ENCODE data around the gene HOXC9. TPM values are rescaled to one million over a fixed set of nuclear protein-coding genes. Genes with fewer than 3 reads are reported as not detected.

Gene HOXC9
- total RNA-seq, 1 donor from 2014 or later: 1.2 TPM

GRCh38 chr12:53973236-53974042 lies 26.5 kb upstream of the HOXC9 start:
- no peak for DNase-seq (ENCODE audit: low spot score in 2 of 2)
- H3K27me3 ChIP-seq: peaks cover 43% of the 10 kb centered on the region
- peak overlapping the region; percentile 48 to 53 for H3K4me3 ChIP-seq
- no peak overlapping the region for H3K27ac ChIP-seq
- intact Hi-C loops (cut with DNase I): no loop called here
- TF ChIP-seq CTCF (IDR thresholded peaks at IDR 0.05): no peak
- no peaks in the 10 kb centered on the region for H3K9me3 ChIP-seq
- H3K36me3 ChIP-seq: no peaks in the 10 kb centered on the region
- peaks cover 5 to 24% of the 10 kb centered on the region in 2 donors for H3K4me1 ChIP-seq

GRCh38 chr12:53974084-53975063 lies 25.6 kb upstream of the HOXC9 start, which contains the start of gene HOTAIR:
HOTAIR (minus strand) TSS chr12:53974954.
- H3K9me3 ChIP-seq: no peaks in the 10 kb centered on the region
- H3K36me3 ChIP-seq: no peaks in the 10 kb centered on the region
- intact Hi-C loops (cut with DNase I): no loop called here
- peak within 1 kb of the TSS; percentile 48 to 53 for H3K4me3 ChIP-seq
- DNase-seq (ENCODE audit: low spot score in 2 of 2): no peak
- peaks cover 43% of the 10 kb centered on the region for H3K27me3 ChIP-seq
- H3K27ac ChIP-seq: no peak within 1 kb of the TSS
- TF ChIP-seq CTCF (IDR thresholded peaks at IDR 0.05): no peak
- H3K4me1 ChIP-seq: peaks cover 5 to 24% of the 10 kb centered on the region in 2 donors

GRCh38 chr12:53975064-53975471 lies 24.9 kb upstream of the HOXC9 start:
- no peaks in the 10 kb centered on the region for H3K9me3 ChIP-seq
- no peaks in the 10 kb centered on the region for H3K36me3 ChIP-seq
- H3K27me3 ChIP-seq: peaks cover 43% of the 10 kb centered on the region
- peaks cover 5 to 24% of the 10 kb centered on the region in 2 donors for H3K4me1 ChIP-seq
- no peak for DNase-seq (ENCODE audit: low spot score in 2 of 2)
- peak overlapping the region; percentile 48 to 53 for H3K4me3 ChIP-seq
- H3K27ac ChIP-seq: no peak overlapping the region
- intact Hi-C loops (cut with DNase I): no loop called here
- TF ChIP-seq CTCF (IDR thresholded peaks at IDR 0.05): no peak

DNA sequence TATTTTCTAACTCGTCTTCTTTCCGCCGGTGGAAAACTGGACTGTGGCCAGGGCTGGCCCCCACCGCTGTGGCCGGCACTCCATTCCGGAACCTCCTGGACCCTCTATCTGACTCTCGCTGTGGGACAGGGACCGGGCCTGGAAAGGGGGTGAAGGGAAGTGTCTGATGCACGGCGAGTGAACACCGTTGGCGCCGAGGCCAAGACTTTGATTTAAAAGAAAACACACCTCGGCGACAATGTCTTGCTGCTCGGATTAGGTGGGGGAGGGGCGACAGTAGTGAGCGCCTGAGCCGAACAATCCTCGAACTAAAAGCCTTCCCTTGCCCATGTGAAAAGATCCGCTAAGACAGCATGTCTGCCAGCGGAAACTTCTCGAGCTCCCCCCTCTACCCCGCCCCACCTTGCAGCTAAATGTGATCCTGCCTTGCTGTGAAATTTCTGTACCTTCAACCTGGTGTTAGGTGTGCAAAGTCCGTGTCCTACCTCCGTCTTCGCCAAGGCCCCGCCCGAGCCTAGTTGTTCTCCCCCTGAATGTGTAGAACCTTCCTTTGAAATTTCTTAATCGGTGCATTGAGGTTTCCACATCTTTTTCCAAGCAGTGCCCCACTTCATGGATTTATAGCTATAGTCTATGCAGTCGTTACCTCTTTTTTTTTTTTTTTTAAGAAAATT lies 24.3 kb upstream of the HOXC9 start:
- Histone ChIP-seq H3K4me1 (peaks cover 5 to 24% of the 10 kb centered on the region in 2 donors), H3K27me3 (peaks cover 43% of the 10 kb centered on the region), H3K9me3 (no peaks in the 10 kb centered on the region), H3K4me3 (peak overlapping the region in 1 of 2 donors; percentile 48), H3K36me3 (no peaks in the 10 kb centered on the region), H3K27ac (no peak overlapping the region)
- intact Hi-C loops (cut with DNase I): no loop called here
- DNase-seq (ENCODE audit: low spot score in 2 of 2): no peak
- TF ChIP-seq CTCF (IDR thresholded peaks at IDR 0.05): no peak

- TF ChIP-seq CTCF (IDR thresholded peaks at IDR 0.05): no peak
- Histone ChIP-seq H3K9me3 (no peaks in the 10 kb centered on the region), H3K36me3 (no peaks in the 10 kb centered on the region), H3K27ac (no peak overlapping the region), H3K4me1 (peaks cover 5 to 24% of the 10 kb centered on the region in 2 donors), H3K27me3 (peaks cover 43% of the 10 kb centered on the region), H3K4me3 (no peak overlapping the region)
- DNase-seq (ENCODE audit: low spot score in 2 of 2): no peak
- intact Hi-C loops (cut with DNase I): no loop called here
These were observed 23.7 kb upstream of the HOXC9 start for GRCh38 chr12:53976172-53976822.
